Adipose tissue (tissue), 3 donors: ENCODE measurements around the gene AFP. TPM values are rescaled to one million over a fixed set of nuclear protein-coding genes. Genes with fewer than 3 reads are reported as not detected.

Source experiments
- H3K27ac ChIP-seq: one replicate; pipeline ENCODE4 v1.5.1; 2013; ENCODE audit warnings: low read depth, low read length
- WGBS, 3 donors: extraction: QIAGEN DNeasy Blood & Tissue Kit; methylation state at CpG; one replicate each; pipeline ENCODE4 v1.1.7; 2013; 5-methylcytosine and 5-hydroxymethylcytosine counted together
- polyA plus RNA-seq, 3 donors: library from polyadenylated mRNA; stranded (reverse); fragments of 200-250 nt; gene quantifications; one replicate each; pipeline ENCODE4 v1.2.3, GENCODE V29; 2013
- donor health status: healthy with polysubstance abuse.
- donor health status: Bipolar disorder and iron deficiency.
- donor health status: healthy.

The AFP gene
- polyA plus RNA-seq, 3 donors = not detected

DNA sequence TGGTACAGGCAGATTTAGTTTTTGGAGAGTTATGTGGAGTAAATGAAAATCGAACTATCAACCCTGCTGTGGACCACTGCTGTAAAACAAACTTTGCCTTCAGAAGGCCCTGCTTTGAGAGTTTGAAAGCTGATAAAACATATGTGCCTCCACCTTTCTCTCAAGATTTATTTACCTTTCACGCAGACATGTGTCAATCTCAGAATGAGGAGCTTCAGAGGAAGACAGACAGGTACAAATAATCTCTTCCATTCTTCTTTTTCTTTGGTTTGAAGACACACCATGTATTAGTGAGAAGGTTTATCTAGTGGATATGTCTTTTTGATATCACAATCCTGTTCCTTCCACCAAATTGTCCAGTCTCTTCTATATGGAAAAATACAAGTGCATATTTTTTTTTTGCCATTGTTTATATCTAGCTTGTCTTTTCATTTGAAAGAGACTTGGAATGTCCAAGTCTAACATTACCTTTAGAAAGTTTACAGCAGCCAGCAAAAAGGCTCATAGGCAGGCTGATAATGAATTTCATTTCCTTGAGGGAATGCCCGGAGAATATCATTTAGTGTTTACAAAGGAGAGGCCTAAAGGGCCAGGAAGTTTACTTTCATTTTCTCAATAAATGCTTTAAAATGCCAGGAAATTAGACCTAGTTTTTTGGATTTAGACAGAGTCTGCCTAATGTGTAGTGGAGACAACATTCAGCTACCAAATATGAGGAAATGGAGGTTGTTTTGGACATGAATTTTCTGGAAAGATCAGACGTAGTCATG lies 64.2 kb downstream of the AFP start:
- 38 to 67% (median 61%) methylated on average over 4 of the region's 4 CpGs for WGBS, 3 donors
- H3K27ac ChIP-seq = no peak overlapping the region

DNA sequence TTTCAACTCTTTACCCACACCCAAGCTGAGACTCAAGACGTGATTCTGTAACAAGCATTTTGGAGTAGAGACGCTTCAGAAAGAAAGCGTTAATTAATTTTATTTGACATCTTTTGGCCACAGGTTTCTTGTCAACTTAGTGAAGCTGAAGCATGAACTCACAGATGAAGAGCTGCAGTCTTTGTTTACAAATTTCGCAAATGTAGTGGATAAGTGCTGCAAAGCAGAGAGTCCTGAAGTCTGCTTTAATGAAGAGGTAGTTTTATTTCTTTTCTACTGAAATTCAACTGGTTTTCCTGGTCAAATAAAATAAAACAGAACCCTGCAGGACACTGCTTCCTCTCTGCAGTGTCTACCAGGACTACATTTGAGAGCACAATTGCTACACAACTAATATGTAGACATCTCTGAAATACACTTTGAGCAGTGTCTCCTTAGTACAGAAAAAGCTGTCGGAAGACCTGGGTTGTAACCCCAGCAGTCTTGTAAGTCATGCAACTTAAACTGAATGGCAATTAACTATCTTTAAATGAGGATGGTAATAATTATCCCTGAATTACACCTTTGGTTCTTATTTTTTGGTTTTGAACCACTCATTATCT lies 65.7 kb downstream of the AFP start:
- 81 to 89% (median 81%) methylated on average over 5 of the region's 5 CpGs for WGBS, 3 donors

DNA sequence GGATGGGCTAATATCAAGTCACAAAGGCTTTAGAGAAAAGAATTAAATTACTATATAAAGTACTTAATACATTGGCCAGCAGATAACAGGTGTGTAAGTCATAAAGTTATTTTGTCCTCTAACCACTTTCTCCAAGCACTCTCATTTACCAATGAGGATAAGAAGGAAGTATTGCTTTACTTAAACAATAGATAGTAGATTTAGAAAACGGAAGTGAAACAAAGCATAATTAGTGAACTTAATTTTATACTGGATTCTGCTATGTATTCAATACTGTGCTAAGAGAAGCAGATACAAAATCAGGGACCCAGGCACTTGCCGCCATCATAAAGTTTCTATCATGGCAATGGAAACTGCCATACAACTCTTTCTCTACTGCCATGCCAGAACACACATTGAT lies 69.5 kb downstream of the AFP start:
- 84 to 94% (median 85%) methylated on average over 2 of the region's 2 CpGs for WGBS, 3 donors
- no peak overlapping the region for H3K27ac ChIP-seq

More for the DNA sequence above, 65.7 kb downstream of the AFP start:
- no peak overlapping the region for H3K27ac ChIP-seq

Other genes starting within 250 kb of the AFP start
- 10 to 100 TPM; 10.0 to 18.0 (median 14.6) TPM for gene ANKRD17, start 177.4 kb upstream of the AFP start, polyA plus RNA-seq
- gene ALB, start 31.9 kb upstream of the AFP start, polyA plus RNA-seq = 100 to 1,000 TPM in 1 of 3 donors, under 1 TPM in 2; 0.51 to 275 (median 0.56) TPM
- gene AFM, start 45.5 kb downstream of the AFP start, polyA plus RNA-seq = not detected
- gene RASSF6, start 184.2 kb downstream of the AFP start, polyA plus RNA-seq = 1 to 10 TPM in 2 of 3 donors, under 1 TPM in 1; 0.11 to 3.8 (median 1.1) TPM